Mesendoderm (in vitro differentiated cells): Measurements from ENCODE around the gene MAP3K10.
"Not testable (repeated sequence)": the region's sequence is repeated elsewhere in the genome, so short reads cannot be mapped to it uniquely, and the experiment has no call there.

Experiments
- DNase-seq: peaks from one replicate; pipeline ENCODE4 v3.0.0; 2013
- H2AK5ac ChIP-seq: 2 replicates; pipeline ENCODE4 v1.6.1; 2013; ENCODE audit warnings: low read length, inconsistent platforms
- H2BK120ac ChIP-seq: 2 replicates; pipeline ENCODE4 v1.6.1; 2013; ENCODE audit warnings: low read depth, mild to moderate bottlenecking, low read length, moderate library complexity, mixed read lengths
- H2BK15ac ChIP-seq: replicated peaks from 2 replicates; pipeline ENCODE4 v1.6.1; 2013; ENCODE audit warnings: low read depth, mild to moderate bottlenecking, moderate library complexity
- H2BK5ac ChIP-seq: 2 replicates; pipeline ENCODE4 v1.6.1; 2013; ENCODE audit warnings: low read length, inconsistent platforms
- H3K18ac ChIP-seq: 2 replicates; pipeline ENCODE4 v1.6.1; 2013; ENCODE audit warnings: mild to moderate bottlenecking, low read length, mixed read lengths
- H3K23ac ChIP-seq: one replicate; pipeline ENCODE4 v1.6.1; 2013; ENCODE audit warnings: low read length
- H3K27ac ChIP-seq: 2 replicates; pipeline ENCODE4 v1.5.1; 2013; ENCODE audit warnings: low read depth, mild to moderate bottlenecking, inconsistent platforms, low read length, moderate library complexity
- H3K27me3 ChIP-seq: 2 replicates; pipeline ENCODE4 v1.6.1; 2013; ENCODE audit warnings: low read length, control low read depth, mild to moderate bottlenecking, inconsistent platforms; ENCODE audit not compliant: insufficient read depth, poor library complexity
- H3K36me3 ChIP-seq: 2 replicates; pipeline ENCODE4 v1.6.1; 2013; ENCODE audit warnings: low read length, inconsistent platforms; ENCODE audit not compliant: control insufficient read depth, insufficient read depth
- H3K4ac ChIP-seq: one replicate; pipeline ENCODE4 v1.6.1; 2013; ENCODE audit warnings: low read depth, mild to moderate bottlenecking, low read length, moderate library complexity
- H3K4me1 ChIP-seq: 2 replicates; pipeline ENCODE4 v1.6.1; 2013; ENCODE audit warnings: low read depth, low read length, inconsistent platforms; ENCODE audit not compliant: control insufficient read depth
- H3K4me2 ChIP-seq: 2 replicates; pipeline ENCODE4 v1.6.1; 2013; ENCODE audit warnings: low read length
- H3K4me3 ChIP-seq: 2 replicates; pipeline ENCODE4 v1.5.1; 2013; ENCODE audit warnings: mild to moderate bottlenecking, low read length
- H3K56ac ChIP-seq: one replicate; pipeline ENCODE4 v1.6.1; 2013; ENCODE audit warnings: low read length
- H3K79me1 ChIP-seq: 2 replicates; pipeline ENCODE4 v1.6.1; 2013; ENCODE audit warnings: low read length, inconsistent platforms
- H3K79me2 ChIP-seq: 2 replicates; pipeline ENCODE4 v1.6.1; 2013; ENCODE audit warnings: mild to moderate bottlenecking, low read length; ENCODE audit not compliant: control insufficient read depth, insufficient read depth
- H3K9ac ChIP-seq: 2 replicates; pipeline ENCODE4 v1.6.1; 2013; ENCODE audit warnings: low read length, inconsistent platforms
- H4K5ac ChIP-seq: one replicate; pipeline ENCODE4 v1.6.1; 2013; ENCODE audit warnings: low read length
- H4K8ac ChIP-seq: one replicate; pipeline ENCODE4 v1.6.1; 2013; ENCODE audit warnings: low read depth, mild to moderate bottlenecking, control low read depth, low read length, moderate library complexity
- WGBS: extraction: QIAGEN DNeasy Blood & Tissue Kit; methylation state at CpG from one replicate; pipeline ENCODE4 v1.1.7; 2013; ENCODE audit warnings: low lambda C conversion rate, missing lambda C conversion rate; ENCODE audit not compliant: insufficient coverage; ENCODE audit errors: extremely low coverage; 5-methylcytosine and 5-hydroxymethylcytosine counted together

Gene MAP3K10

GRCh38 chr19:40145749-40146029, 45.5 kb upstream of the MAP3K10 start:
- no CpG with 5 or more reads among the region's 6 CpGs for WGBS
- not testable (repeated sequence) for H3K27ac ChIP-seq, H3K4ac ChIP-seq, H3K36me3 ChIP-seq, H2BK15ac ChIP-seq, H3K4me1 ChIP-seq, H4K5ac ChIP-seq, DNase-seq, H3K18ac ChIP-seq, H3K79me1 ChIP-seq, H4K8ac ChIP-seq, H3K79me2 ChIP-seq, H3K27me3 ChIP-seq, H3K56ac ChIP-seq, H3K23ac ChIP-seq, H3K4me3 ChIP-seq, H3K9ac ChIP-seq, H3K4me2 ChIP-seq, H2AK5ac ChIP-seq, H2BK5ac ChIP-seq, H2BK120ac ChIP-seq

GRCh38 chr19:40147338-40147692, 43.9 kb upstream of the MAP3K10 start:
- Histone ChIP-seq H3K56ac (no peak overlapping the region), H3K23ac (no peak overlapping the region), H2AK5ac (no peak overlapping the region), H2BK120ac (no peak overlapping the region), H3K4me2 (no peak overlapping the region), H2BK5ac (no peak overlapping the region), H3K27ac (no peak overlapping the region), H3K9ac (no peak overlapping the region), H3K36me3 (no peaks in the 10 kb centered on the region), H3K79me2 (no peaks in the 10 kb centered on the region), H3K18ac (no peak overlapping the region), H2BK15ac (no peak overlapping the region), H3K4ac (no peak overlapping the region), H3K79me1 (no peaks in the 10 kb centered on the region), H3K4me3 (no peak overlapping the region), H4K5ac (no peak overlapping the region), H3K4me1 (no peaks in the 10 kb centered on the region), H3K27me3 (no peaks in the 10 kb centered on the region), H4K8ac (no peak overlapping the region)
- WGBS: no CpG with 5 or more reads among the region's 2 CpGs
- DNase-seq: no peak

GRCh38 chr19:40147693-40148347, 43.4 kb upstream of the MAP3K10 start:
- H3K4me1 ChIP-seq: no peaks in the 10 kb centered on the region
- H3K79me2 ChIP-seq: no peaks in the 10 kb centered on the region
- H3K27me3 ChIP-seq: no peaks in the 10 kb centered on the region
- H3K23ac ChIP-seq: no peak overlapping the region
- no peak overlapping the region for H3K4me2 ChIP-seq
- H4K5ac ChIP-seq: no peak overlapping the region
- no CpG with 5 or more reads among the region's 21 CpGs for WGBS
- no peak overlapping the region for H3K56ac ChIP-seq
- no peak overlapping the region for H2BK120ac ChIP-seq
- H3K79me1 ChIP-seq: no peaks in the 10 kb centered on the region
- no peak overlapping the region for H3K27ac ChIP-seq
- H3K18ac ChIP-seq: no peak overlapping the region
- no peak overlapping the region for H2AK5ac ChIP-seq
- no peak for DNase-seq
- H3K4ac ChIP-seq: no peak overlapping the region
- H3K9ac ChIP-seq: no peak overlapping the region
- H3K36me3 ChIP-seq: no peaks in the 10 kb centered on the region
- no peak overlapping the region for H4K8ac ChIP-seq
- H2BK5ac ChIP-seq: no peak overlapping the region
- no peak overlapping the region for H2BK15ac ChIP-seq
- H3K4me3 ChIP-seq: no peak overlapping the region

GRCh38 chr19:40149501-40149900, 41.7 kb upstream of the MAP3K10 start:
- Histone ChIP-seq H3K9ac (no peak overlapping the region), H2AK5ac (no peak overlapping the region), H2BK120ac (no peak overlapping the region), H3K4me1 (no peaks in the 10 kb centered on the region), H2BK5ac (no peak overlapping the region), H3K79me1 (no peaks in the 10 kb centered on the region), H3K27ac (no peak overlapping the region), H3K4me3 (no peak overlapping the region), H3K4me2 (no peak overlapping the region), H2BK15ac (no peak overlapping the region), H3K18ac (no peak overlapping the region), H4K5ac (no peak overlapping the region), H3K56ac (no peak overlapping the region), H3K27me3 (no peaks in the 10 kb centered on the region), H4K8ac (no peak overlapping the region), H3K79me2 (no peaks in the 10 kb centered on the region), H3K36me3 (no peaks in the 10 kb centered on the region), H3K23ac (no peak overlapping the region), H3K4ac (no peak overlapping the region)
- DNase-seq: no peak
- no CpG with 5 or more reads among the region's 3 CpGs for WGBS

- Histone ChIP-seq H3K79me1 (no peaks in the 10 kb centered on the region), H3K4me3 (no peak overlapping the region), H3K36me3 (no peaks in the 10 kb centered on the region), H4K5ac (no peak overlapping the region), H4K8ac (no peak overlapping the region), H2BK120ac (no peak overlapping the region), H3K18ac (no peak overlapping the region), H3K27ac (no peak overlapping the region), H3K23ac (no peak overlapping the region), H3K4me2 (no peak overlapping the region), H2AK5ac (no peak overlapping the region), H3K4ac (no peak overlapping the region), H3K56ac (no peak overlapping the region), H3K79me2 (no peaks in the 10 kb centered on the region), H2BK15ac (no peak overlapping the region), H3K4me1 (no peaks in the 10 kb centered on the region), H3K27me3 (no peaks in the 10 kb centered on the region), H3K9ac (no peak overlapping the region), H2BK5ac (no peak overlapping the region)
- DNase-seq: no peak
- no CpG with 5 or more reads among the region's 5 CpGs for WGBS
Measured at GRCh38 chr19:40150170-40150569, 41.1 kb upstream of the MAP3K10 start.

GRCh38 chr19:40154121-40154680, 37.0 kb upstream of the MAP3K10 start:
- Histone ChIP-seq H3K23ac (no peak overlapping the region), H4K8ac (no peak overlapping the region), H3K4me3 (no peak overlapping the region), H2BK15ac (no peak overlapping the region), H3K4me2 (no peak overlapping the region), H2BK120ac (no peak overlapping the region), H3K36me3 (no peaks in the 10 kb centered on the region), H3K79me1 (no peaks in the 10 kb centered on the region), H3K27ac (no peak overlapping the region), H3K56ac (no peak overlapping the region), H3K79me2 (no peaks in the 10 kb centered on the region), H3K9ac (no peak overlapping the region), H2BK5ac (no peak overlapping the region), H3K4ac (no peak overlapping the region), H3K27me3 (no peaks in the 10 kb centered on the region), H3K4me1 (no peaks in the 10 kb centered on the region), H2AK5ac (no peak overlapping the region), H4K5ac (no peak overlapping the region), H3K18ac (no peak overlapping the region)
- DNase-seq: no peak
- no CpG with 5 or more reads among the region's 11 CpGs for WGBS
